Transverse colon (tissue), 4 donors: ENCODE data around the gene PEX13. TPM values are rescaled to one million over a fixed set of nuclear protein-coding genes. Genes with fewer than 3 reads are reported as not detected.
A peak's percentile ranks its signal among the peaks of the same experiment; 100 is the strongest.

Source experiments
- DNase-seq: peaks from one replicate; pipeline ENCODE4 v3.0.0-alpha.2; 2019
- H3K27ac ChIP-seq, 4 donors: fragments of 200-600 bp; sonication (generic); 2 replicates each; pipeline ENCODE4 v1.5.1; 2016 to 2018; ENCODE audit warnings: inconsistent platforms in 4 of 4
- H3K27me3 ChIP-seq: fragments of 200-600 bp; sonication (generic); 2 replicates; pipeline ENCODE4 v1.5.1; 2017; ENCODE audit warnings: inconsistent platforms
- H3K36me3 ChIP-seq, 4 donors: fragments of 200-600 bp; sonication (generic); 2 replicates each; pipeline ENCODE4 v1.5.1; 2017 to 2019; ENCODE audit warnings: inconsistent platforms in 4 of 4
- H3K4me1 ChIP-seq, 4 donors: fragments of 200-600 bp; sonication (generic); 2 replicates each; pipeline ENCODE4 v1.5.1; 2017 to 2020; ENCODE audit warnings: inconsistent platforms in 4 of 4
- H3K4me3 ChIP-seq, 4 donors: fragments of 200-600 bp; sonication (generic); 1 replicate in 1 of 4; 2 replicates in 3 of 4; pipeline versions ENCODE4 v1.5.1 to v1.6.1; 2017 to 2019; ENCODE audit warnings: inconsistent platforms in 4 of 4
- H3K9me3 ChIP-seq, 2 donors: fragments of 200-600 bp; sonication (generic); 2 replicates each; pipeline ENCODE4 v1.5.1; 2017 to 2019; ENCODE audit warnings: inconsistent platforms in 2 of 2
- CTCF ChIP-seq, 5 experiments: fragments of 200-600 bp in 3 of 5; fragments of 450-650 bp in 2 of 5; sonication (generic) in 3 of 5; IDR thresholded peaks; 1 replicate in 2 of 5; 2 replicates in 3 of 5; pipeline ENCODE4 v1.5.1; 2016 to 2017; ENCODE audit warnings: antibody characterized with exemption in 5 of 5, inconsistent platforms in 3 of 5, mild to moderate bottlenecking in 2 of 5, moderate library complexity in 1 of 5
- EP300 ChIP-seq: sonication (generic); formaldehyde crosslinking; IDR thresholded peaks from one replicate; pipeline ENCODE4 v1.6.1; 2017; ENCODE audit warnings: antibody characterized with exemption, low read depth
- POLR2A ChIP-seq: fragments of 450-650 bp; IDR thresholded peaks from one replicate; pipeline ENCODE4 v1.6.1; 2016; ENCODE audit warnings: antibody characterized with exemption, mild to moderate bottlenecking, moderate library complexity
- POLR2AphosphoS5 ChIP-seq, 3 donors: sonication (generic); formaldehyde crosslinking; IDR thresholded peaks; one replicate each; pipeline ENCODE4 v1.6.1; 2016; ENCODE audit warnings: antibody characterized with exemption in 3 of 3
- WGBS, 2 donors: methylation state at CpG; one replicate each; pipeline ENCODE4 v1.1.5; 2018; ENCODE audit warnings: low coverage in 1 of 2; 5-methylcytosine and 5-hydroxymethylcytosine counted together
- in situ Hi-C, 4 donors: fragments of 200-750 bp; cut with MboI; loops; one replicate each; pipeline versions ENCODE4 v1.15.0 to v1.15.1; 2017; ENCODE audit warnings: low sequenced_read_pairs in 3 of 4, low pct_ligation_motif_present in 1 of 4, low pct_unique_long_range_greater_than_20kb in 1 of 4
- intact Hi-C: fragments of 100-400 bp; cut with DNase I; formaldehyde crosslinking; loops from one replicate; pipeline ENCODE4 v1.15.1; 2023; ENCODE audit warnings: low total_unique reads
- total RNA-seq, 4 donors: library from RNA; depleted of rRNA; stranded (reverse); fragments of >200 nt; gene quantifications; one replicate each; pipeline ENCODE4 v1.1.0, GENCODE V29; 2016

The PEX13 gene
- total RNA-seq, 4 donors from 2014 or later, result 20.2 to 44.1 (median 34.6) TPM

- Histone ChIP-seq H3K4me1 (no peaks in the 10 kb centered on the region), H3K9me3 (peaks cover 0 to 6% of the 10 kb centered on the region in 2 donors), H3K27me3 (no peaks in the 10 kb centered on the region), H3K27ac (no peak overlapping the region), H3K36me3 (no peaks in the 10 kb centered on the region), H3K4me3 (no peak overlapping the region)
- WGBS, 2 donors, result 50 to 77% methylated on average over 1 to 2 of the region's 2 CpGs
- in situ Hi-C loops (no loop called here), intact Hi-C loops (no loop called here)
- peak; percentile 33 for DNase-seq
- TF ChIP-seq POLR2A (no peak), EP300 (no peak), CTCF (IDR thresholded peaks at IDR 0.05) (no peak), POLR2AphosphoS5 (IDR thresholded peaks at IDR 0.05) (no peak)
Measured at GRCh38 chr2:60989259-60989658, 28.3 kb upstream of the PEX13 start.

DNA sequence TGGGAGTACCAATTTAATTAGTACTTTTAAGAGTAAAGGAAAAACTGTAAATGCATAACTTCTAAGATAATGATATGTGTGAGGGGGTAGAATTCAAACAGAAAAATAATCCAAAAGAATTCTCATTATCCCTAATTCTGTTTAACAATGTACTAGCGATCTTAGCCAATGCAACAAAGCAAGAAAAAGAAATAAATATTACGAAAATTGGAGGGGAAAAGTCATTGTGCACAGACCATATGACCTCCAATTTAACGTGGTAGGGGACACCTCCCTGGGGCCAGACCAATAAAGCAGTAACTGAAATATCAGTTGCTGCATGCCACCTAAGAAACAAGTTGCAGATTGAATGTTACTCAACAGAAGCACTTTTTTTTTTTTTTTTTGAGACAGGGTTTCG lies 25.9 kb upstream of the PEX13 start:
- Histone ChIP-seq H3K36me3 (no peaks in the 10 kb centered on the region), H3K27ac (no peak overlapping the region), H3K4me3 (no peak overlapping the region), H3K4me1 (no peaks in the 10 kb centered on the region), H3K27me3 (no peaks in the 10 kb centered on the region), H3K9me3 (peaks cover 0 to 6% of the 10 kb centered on the region in 2 donors)
- intact Hi-C loops, result no loop called here
- 90 to 96% methylated on average over 4 of the region's 4 CpGs for WGBS, 2 donors
- TF ChIP-seq CTCF (IDR thresholded peaks at IDR 0.05) (no peak), POLR2A (no peak)
- in situ Hi-C loops, result loop anchor here (10.0 kb wide), 3 partner anchors 187 to 287 kb away; no protein-coding TSS in a partner anchor
- DNase-seq, result no peak

DNA sequence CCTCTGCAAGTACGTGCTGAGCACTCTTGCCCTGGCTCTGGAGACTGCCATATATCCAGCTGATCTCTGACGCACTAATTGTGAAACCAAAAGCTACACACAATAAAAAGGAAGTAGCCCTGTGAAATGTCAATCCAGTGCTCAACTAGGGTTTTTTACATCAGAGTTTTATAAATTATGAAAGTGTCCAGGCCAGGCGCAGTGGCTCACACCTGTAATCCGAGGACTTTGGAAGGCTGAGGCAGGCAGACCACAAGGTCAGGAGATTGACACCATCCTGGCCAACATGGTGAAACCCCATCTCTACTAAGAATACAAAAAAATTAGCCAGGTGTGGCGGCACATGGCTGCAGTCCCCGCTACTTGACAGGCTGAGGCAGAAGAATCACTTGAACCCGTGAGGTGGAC lies 24.5 kb upstream of the PEX13 start:
- WGBS, 2 donors, result 66 to 94% methylated on average over 5 to 7 of the region's 7 CpGs
- H3K27ac ChIP-seq, result peak overlapping the region in 2 of 4 donors; percentile 35 to 50
- no peak overlapping the region for H3K4me3 ChIP-seq
- DNase-seq, result no peak
- H3K36me3 ChIP-seq, result no peaks in the 10 kb centered on the region
- in situ Hi-C loops, result loop anchor here (10.0 kb wide), 3 partner anchors 188 to 288 kb away; no protein-coding TSS in a partner anchor
- H3K4me1 ChIP-seq, result no peaks in the 10 kb centered on the region
- H3K9me3 ChIP-seq, result peaks cover 0 to 6% of the 10 kb centered on the region in 2 donors
- TF ChIP-seq EP300 (no peak), POLR2AphosphoS5 (IDR thresholded peaks at IDR 0.05) (no peak), CTCF (IDR thresholded peaks at IDR 0.05) (no peak), POLR2A (no peak)
- intact Hi-C loops, result no loop called here
- H3K27me3 ChIP-seq, result no peaks in the 10 kb centered on the region

- DNase-seq, result no peak
- intact Hi-C loops, result no loop called here
- no peaks in the 10 kb centered on the region for H3K27me3 ChIP-seq
- H3K9me3 ChIP-seq, result peaks cover 0 to 6% of the 10 kb centered on the region in 2 donors
- H3K4me1 ChIP-seq, result no peaks in the 10 kb centered on the region
- TF ChIP-seq POLR2AphosphoS5 (IDR thresholded peaks at IDR 0.05) (no peak), EP300 (no peak), CTCF (IDR thresholded peaks at IDR 0.05) (no peak), POLR2A (no peak)
- in situ Hi-C loops, result loop anchor here (10.0 kb wide), 3 partner anchors 189 to 289 kb away; no protein-coding TSS in a partner anchor
- no peak overlapping the region for H3K4me3 ChIP-seq
- H3K36me3 ChIP-seq, result no peaks in the 10 kb centered on the region
- H3K27ac ChIP-seq, result no peak overlapping the region
Measured at GRCh38 chr2:60994131-60994530, 23.4 kb upstream of the PEX13 start.
